ENCODE data around the gene CRELD1. TPM values are rescaled to one million over a fixed set of nuclear protein-coding genes. Genes with fewer than 3 reads are reported as not detected.

The CRELD1 gene
- total and polyA plus RNA-seq, 10 of the 15 experiments (the other 5 are each of a cell fraction or from before 2014, with no cell fraction given) = 1.3 to 15.9 (median 8.8) TPM

DNA sequence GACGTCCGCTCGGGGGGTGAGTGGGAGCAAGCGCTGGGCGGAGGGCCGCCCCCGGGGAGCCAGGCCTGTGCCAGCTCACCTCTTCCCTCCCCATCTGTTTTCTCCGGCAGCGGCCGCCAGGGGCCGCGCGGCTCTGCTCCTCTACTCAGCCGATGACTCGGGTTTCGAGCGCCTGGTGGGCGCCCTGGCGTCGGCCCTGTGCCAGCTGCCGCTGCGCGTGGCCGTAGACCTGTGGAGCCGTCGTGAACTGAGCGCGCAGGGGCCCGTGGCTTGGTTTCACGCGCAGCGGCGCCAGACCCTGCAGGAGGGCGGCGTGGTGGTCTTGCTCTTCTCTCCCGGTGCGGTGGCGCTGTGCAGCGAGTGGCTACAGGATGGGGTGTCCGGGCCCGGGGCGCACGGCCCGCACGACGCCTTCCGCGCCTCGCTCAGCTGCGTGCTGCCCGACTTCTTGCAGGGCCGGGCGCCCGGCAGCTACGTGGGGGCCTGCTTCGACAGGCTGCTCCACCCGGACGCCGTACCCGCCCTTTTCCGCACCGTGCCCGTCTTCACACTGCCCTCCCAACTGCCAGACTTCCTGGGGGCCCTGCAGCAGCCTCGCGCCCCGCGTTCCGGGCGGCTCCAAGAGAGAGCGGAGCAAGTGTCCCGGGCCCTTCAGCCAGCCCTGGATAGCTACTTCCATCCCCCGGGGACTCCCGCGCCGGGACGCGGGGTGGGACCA is 632 bp upstream of the CRELD1 start (continued):
- TF ChIP-seq EGR1 (IDR thresholded peaks at IDR 0.05; ENCODE audit: borderline replicate concordance in 1 of 2, low read depth in 2 of 2, low read length in 2 of 2) = peak in 1 of 2 experiments; percentile 78; a peak in 1 of 3 replicates
- TF ChIP-seq POLR2AphosphoS2 (IDR thresholded peaks at IDR 0.05; ENCODE audit: low read depth, low read length) = no peak
- 0 out of 2 replicates have a peak, but pooled peaks have one; percentile 74 for TF ChIP-seq SIN3A (IDR thresholded peaks at IDR 0.05; ENCODE audit: low read depth, low read length)
- TF ChIP-seq NFXL1 (IDR thresholded peaks at IDR 0.05; ENCODE audit: borderline replicate concordance) = no peak
- no peak for TF ChIP-seq STAT3 (IDR thresholded peaks at IDR 0.05; ENCODE audit: low read depth, low read length)
- TF ChIP-seq SREBF2 (IDR thresholded peaks at IDR 0.05; ENCODE audit: low read length) = no peak
- no peak for TF ChIP-seq TBL1XR1 (IDR thresholded peaks at IDR 0.05; ENCODE audit: low read depth, low read length)
- TF ChIP-seq IKZF1 (conservative IDR thresholded peaks at IDR 0.05) = peak; percentile 82
- peak; percentile 15; the same call in 1 of the 2 replicates for TF ChIP-seq RUNX3 (IDR thresholded peaks at IDR 0.05; ENCODE audit: low read length)
- no peak for TF ChIP-seq MYC (IDR thresholded peaks at IDR 0.05; ENCODE audit: insufficient read depth, insufficient read length, insufficient replicate concordance, low read length, severe bottlenecking)
- TF ChIP-seq CHD4 (IDR thresholded peaks at IDR 0.05) = no peak
- no peak for TF ChIP-seq WRNIP1 (IDR thresholded peaks at IDR 0.05; ENCODE audit: borderline replicate concordance, low read depth, low read length)
- peak; percentile 62; the same call in 1 of the 2 replicates for TF ChIP-seq ZNF24 (IDR thresholded peaks at IDR 0.05)
- TF ChIP-seq, protein P1, sequence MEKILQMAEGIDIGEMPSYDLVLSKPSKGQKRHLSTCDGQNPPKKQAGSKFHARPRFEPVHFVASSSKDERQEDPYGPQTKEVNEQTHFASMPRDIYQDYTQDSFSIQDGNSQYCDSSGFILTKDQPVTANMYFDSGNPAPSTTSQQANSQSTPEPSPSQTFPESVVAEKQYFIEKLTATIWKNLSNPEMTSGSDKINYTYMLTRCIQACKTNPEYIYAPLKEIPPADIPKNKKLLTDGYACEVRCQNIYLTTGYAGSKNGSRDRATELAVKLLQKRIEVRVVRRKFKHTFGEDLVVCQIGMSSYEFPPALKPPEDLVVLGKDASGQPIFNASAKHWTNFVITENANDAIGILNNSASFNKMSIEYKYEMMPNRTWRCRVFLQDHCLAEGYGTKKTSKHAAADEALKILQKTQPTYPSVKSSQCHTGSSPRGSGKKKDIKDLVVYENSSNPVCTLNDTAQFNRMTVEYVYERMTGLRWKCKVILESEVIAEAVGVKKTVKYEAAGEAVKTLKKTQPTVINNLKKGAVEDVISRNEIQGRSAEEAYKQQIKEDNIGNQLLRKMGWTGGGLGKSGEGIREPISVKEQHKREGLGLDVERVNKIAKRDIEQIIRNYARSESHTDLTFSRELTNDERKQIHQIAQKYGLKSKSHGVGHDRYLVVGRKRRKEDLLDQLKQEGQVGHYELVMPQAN (conservative IDR thresholded peaks at IDR 0.05) = no peak; the same call in none of the 2 replicates
- TF ChIP-seq CREM (IDR thresholded peaks at IDR 0.05; ENCODE audit: low read depth) = peak; percentile 42; the same call in 1 of the 2 replicates
- no peak for TF ChIP-seq EZH2 (IDR thresholded peaks at IDR 0.05; ENCODE audit: borderline replicate concordance, control insufficient read depth, low read depth, low read length)
- TF ChIP-seq ESRRA (IDR thresholded peaks at IDR 0.05; ENCODE audit: low read length) = no peak
- TF ChIP-seq, protein P2, sequence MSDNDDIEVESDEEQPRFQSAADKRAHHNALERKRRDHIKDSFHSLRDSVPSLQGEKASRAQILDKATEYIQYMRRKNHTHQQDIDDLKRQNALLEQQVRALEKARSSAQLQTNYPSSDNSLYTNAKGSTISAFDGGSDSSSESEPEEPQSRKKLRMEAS (IDR thresholded peaks at IDR 0.05; ENCODE audit: low read depth, low read length) = peak; percentile 46; the same call in 1 of the 2 replicates
- 0 out of 2 replicates have a peak, but pooled peaks have one; percentile 63 for TF ChIP-seq DPF2 (IDR thresholded peaks at IDR 0.05)
- peak; percentile 70 for TF ChIP-seq TCF12 (IDR thresholded peaks at IDR 0.05; ENCODE audit: low read depth, low read length)
- TF ChIP-seq, protein P3, sequence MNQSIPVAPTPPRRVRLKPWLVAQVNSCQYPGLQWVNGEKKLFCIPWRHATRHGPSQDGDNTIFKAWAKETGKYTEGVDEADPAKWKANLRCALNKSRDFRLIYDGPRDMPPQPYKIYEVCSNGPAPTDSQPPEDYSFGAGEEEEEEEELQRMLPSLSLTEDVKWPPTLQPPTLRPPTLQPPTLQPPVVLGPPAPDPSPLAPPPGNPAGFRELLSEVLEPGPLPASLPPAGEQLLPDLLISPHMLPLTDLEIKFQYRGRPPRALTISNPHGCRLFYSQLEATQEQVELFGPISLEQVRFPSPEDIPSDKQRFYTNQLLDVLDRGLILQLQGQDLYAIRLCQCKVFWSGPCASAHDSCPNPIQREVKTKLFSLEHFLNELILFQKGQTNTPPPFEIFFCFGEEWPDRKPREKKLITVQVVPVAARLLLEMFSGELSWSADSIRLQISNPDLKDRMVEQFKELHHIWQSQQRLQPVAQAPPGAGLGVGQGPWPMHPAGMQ (IDR thresholded peaks at IDR 0.05; ENCODE audit: borderline replicate concordance) = no peak
- TF ChIP-seq GATAD2B (conservative IDR thresholded peaks at IDR 0.05; ENCODE audit: low read depth) = peak; percentile 94
- no peak for TF ChIP-seq NFYA (IDR thresholded peaks at IDR 0.05; ENCODE audit: borderline replicate concordance, low read depth, low read length)
- no peak for TF ChIP-seq MTA3 (IDR thresholded peaks at IDR 0.05; ENCODE audit: borderline replicate concordance, low read length)
- peak; percentile 59; the same call in 1 of the 2 replicates for TF ChIP-seq SMC3 (IDR thresholded peaks at IDR 0.05; ENCODE audit: borderline replicate concordance, low read length)
- peak in 1 of 2 experiments; percentile 64; a peak in 2 of 4 replicates for TF ChIP-seq BHLHE40 (IDR thresholded peaks at IDR 0.05; ENCODE audit: borderline replicate concordance in 1 of 2, low read depth in 2 of 2, low read length in 1 of 2)
- no peak for TF ChIP-seq BRCA1 (IDR thresholded peaks at IDR 0.05; ENCODE audit: low read depth, low read length)
- TF ChIP-seq SUZ12 (IDR thresholded peaks at IDR 0.05; ENCODE audit: unreplicated experiment) = no peak
- peak; percentile 61 for TF ChIP-seq RAD21 (IDR thresholded peaks at IDR 0.05; ENCODE audit: insufficient read depth, low read depth, low read length)
